Aorta (tissue), 5 donors: Measurements from ENCODE around the gene APOBEC4. TPM values are rescaled to one million over a fixed set of nuclear protein-coding genes. Genes with fewer than 3 reads are reported as not detected.

Source experiments
- ATAC-seq: fragments of 200-7000 bp; cut with Tn5 transposase; one replicate; pipeline ENCODE4 v1.9.1; 2022; ENCODE audit warnings: moderate library complexity; ENCODE audit not compliant: low FRiP score
- DNase-seq, 2 donors: peaks; one replicate each; pipeline ENCODE4 v3.0.0-alpha.2; 2020
- H3K27ac ChIP-seq, 2 donors: one replicate each; pipeline ENCODE4 v1.5.1; 2013; ENCODE audit warnings: low read length in 2 of 2, mild to moderate bottlenecking in 2 of 2, moderate library complexity in 2 of 2, control low read depth in 1 of 2, inconsistent platforms in 1 of 2, low read depth in 1 of 2
- H3K27me3 ChIP-seq, 2 donors: one replicate each; pipeline ENCODE4 v1.6.1; 2013; ENCODE audit warnings: control low read depth in 1 of 2, low read length in 1 of 2, mild to moderate bottlenecking in 1 of 2, moderate library complexity in 1 of 2; ENCODE audit not compliant: insufficient read depth in 2 of 2, control insufficient read depth in 1 of 2
- H3K36me3 ChIP-seq, 2 donors: one replicate each; pipeline ENCODE4 v1.6.1; 2013; ENCODE audit warnings: control low read depth in 1 of 2, low read length in 1 of 2, mild to moderate bottlenecking in 1 of 2; ENCODE audit not compliant: insufficient read depth in 2 of 2, control insufficient read depth in 1 of 2
- H3K4me1 ChIP-seq, 2 donors: one replicate each; pipeline ENCODE4 v1.6.1; 2013; ENCODE audit warnings: low read length in 2 of 2, control low read depth in 1 of 2, mild to moderate bottlenecking in 1 of 2, moderate library complexity in 1 of 2; ENCODE audit not compliant: insufficient read depth in 2 of 2, control insufficient read depth in 1 of 2
- H3K4me3 ChIP-seq, 2 donors: one replicate each; pipeline ENCODE4 v1.5.1; 2013; ENCODE audit warnings: low read length in 2 of 2, control low read depth in 1 of 2, mild to moderate bottlenecking in 1 of 2
- H3K9me3 ChIP-seq: one replicate; pipeline ENCODE4 v1.6.1; 2013; ENCODE audit warnings: mild to moderate bottlenecking, low read length; ENCODE audit not compliant: control insufficient read depth
- WGBS, 2 donors: extraction: QIAGEN DNeasy Blood & Tissue Kit; methylation state at CpG; one replicate each; pipeline ENCODE4 v1.1.7; 2013; 5-methylcytosine and 5-hydroxymethylcytosine counted together
- intact Hi-C, 2 donors: fragments of 100-400 bp; cut with DNase I; formaldehyde crosslinking; loops; one replicate each; pipeline versions ENCODE4 v1.14.2 to v1.15.0; 2022
- polyA plus RNA-seq, 2 donors: library from polyadenylated mRNA; stranded (reverse); fragments of 200-250 nt; gene quantifications; one replicate each; pipeline ENCODE4 v1.2.3, GENCODE V29; 2013
- total RNA-seq, 2 donors: library from RNA; stranded (reverse); fragmentation: NEBNext Ultra II Directional; extraction: Animal tissue kit (Norgen Biotek cat#: 25700); gene quantifications; one replicate each; pipeline ENCODE4 v1.2.1, GENCODE V29; 2021
- donor health status: healthy with polysubstance abuse.
- donor health status: Bipolar disorder and iron deficiency.
- donor health status: DM: no; HTN: no; CAD: no.
- donor health status: DM: no; HTN: no; CAD: no.
- donor health status: DM: yes; HTN: yes; CAD: no.

The APOBEC4 gene
- total and polyA plus RNA-seq, 4 donors = not detected

DNA sequence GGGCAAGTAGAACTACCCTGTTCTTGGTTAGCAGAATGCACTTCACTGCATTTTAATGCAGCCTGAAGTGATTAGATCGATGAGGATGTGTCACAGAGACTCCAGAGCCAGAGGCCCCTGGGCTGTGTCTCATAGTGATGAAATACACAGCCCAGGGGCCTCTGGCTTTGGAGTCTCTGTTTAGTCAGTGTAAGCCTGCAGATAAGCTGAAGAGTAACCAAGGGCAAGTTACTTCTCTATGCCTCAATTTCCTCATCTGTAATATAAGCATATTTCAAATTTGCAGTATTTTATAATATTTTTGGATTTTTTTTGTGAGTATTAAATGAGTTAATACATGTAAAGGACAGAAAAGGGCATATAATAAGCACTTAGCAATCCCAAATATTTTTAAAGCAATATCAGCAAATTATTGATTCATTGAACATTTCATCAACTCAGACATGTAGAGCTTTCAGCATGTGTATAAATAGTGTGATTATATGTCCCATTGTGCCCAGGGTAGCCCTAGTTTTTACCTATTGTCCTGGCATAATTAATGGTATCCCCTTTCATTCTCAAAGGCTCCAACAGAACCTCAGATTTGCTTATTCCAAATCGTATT, 23.6 kb upstream of the APOBEC4 start:
- WGBS, 2 donors = 54 to 64% methylated on average over 2 of the region's 2 CpGs
- ATAC-seq (no peak), DNase-seq (no peak)
- Histone ChIP-seq H3K4me3 (no peak overlapping the region), H3K36me3 (no peaks in the 10 kb centered on the region), H3K4me1 (no peaks in the 10 kb centered on the region), H3K9me3 (no peaks in the 10 kb centered on the region), H3K27me3 (no peaks in the 10 kb centered on the region), H3K27ac (no peak overlapping the region)
- intact Hi-C loops = no loop called here

DNA sequence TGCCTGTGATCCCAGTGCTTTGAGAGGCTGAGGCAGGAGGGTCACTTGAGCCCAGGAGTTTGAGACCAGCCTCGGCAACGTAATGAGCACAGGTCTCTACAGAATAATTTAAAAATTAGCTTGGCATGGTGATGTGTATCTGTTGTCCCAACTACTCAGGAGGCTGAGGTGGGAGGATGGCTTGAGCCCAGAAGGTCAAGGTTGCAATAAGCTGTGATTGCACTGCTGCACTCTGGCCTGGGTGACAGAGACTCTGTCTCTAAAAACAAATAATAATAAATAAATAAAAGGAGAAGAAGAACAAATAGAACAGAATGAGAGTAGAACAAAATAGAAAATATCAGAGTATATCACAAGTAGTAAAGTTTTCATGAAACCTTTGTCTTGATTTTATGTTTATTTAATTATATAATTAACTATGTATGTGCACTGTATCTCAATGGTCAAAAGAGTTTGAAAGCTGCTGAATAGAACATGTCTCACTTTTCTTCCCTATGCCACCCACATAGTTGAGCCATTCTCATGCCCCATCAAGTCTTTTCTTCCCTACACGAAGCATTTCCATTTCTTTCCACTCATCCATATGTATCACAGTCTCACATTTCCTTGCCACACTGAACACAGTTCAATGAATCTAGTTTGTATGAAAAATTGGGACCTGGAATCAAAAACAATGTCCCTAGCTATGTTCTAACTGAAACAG, 22.9 kb upstream of the APOBEC4 start:
- Histone ChIP-seq H3K36me3 (no peaks in the 10 kb centered on the region), H3K27ac (no peak overlapping the region), H3K27me3 (no peaks in the 10 kb centered on the region), H3K4me1 (no peaks in the 10 kb centered on the region), H3K4me3 (no peak overlapping the region), H3K9me3 (no peaks in the 10 kb centered on the region)
- 94 to 95% methylated on average over 3 of the region's 3 CpGs for WGBS, 2 donors
- DNase-seq (no peak), ATAC-seq (no peak)
- intact Hi-C loops = no loop called here

DNA sequence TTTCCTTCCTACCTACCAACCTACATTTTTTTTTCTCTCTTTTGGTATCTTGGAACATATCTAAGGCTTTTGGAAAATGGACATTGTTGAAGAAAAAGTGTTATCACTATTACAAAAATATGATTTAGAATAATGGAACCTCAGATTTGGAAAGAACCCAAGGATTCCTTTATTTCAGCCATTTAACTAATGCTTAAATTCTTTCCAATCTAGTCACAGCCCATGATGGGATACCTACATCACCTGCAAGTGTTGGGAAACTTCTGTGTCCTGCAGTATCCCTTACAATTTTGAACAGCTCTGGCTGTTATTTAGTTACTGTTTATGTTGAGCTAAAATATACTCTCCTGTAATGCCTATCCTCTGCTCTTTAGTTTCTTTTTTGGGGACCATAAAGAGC, 22.3 kb upstream of the APOBEC4 start:
- intact Hi-C loops = no loop called here
- DNase-seq (no peak), ATAC-seq (no peak)
- Histone ChIP-seq H3K27ac (no peak overlapping the region), H3K36me3 (no peaks in the 10 kb centered on the region), H3K9me3 (no peaks in the 10 kb centered on the region), H3K4me3 (no peak overlapping the region), H3K27me3 (no peaks in the 10 kb centered on the region), H3K4me1 (no peaks in the 10 kb centered on the region)

DNA sequence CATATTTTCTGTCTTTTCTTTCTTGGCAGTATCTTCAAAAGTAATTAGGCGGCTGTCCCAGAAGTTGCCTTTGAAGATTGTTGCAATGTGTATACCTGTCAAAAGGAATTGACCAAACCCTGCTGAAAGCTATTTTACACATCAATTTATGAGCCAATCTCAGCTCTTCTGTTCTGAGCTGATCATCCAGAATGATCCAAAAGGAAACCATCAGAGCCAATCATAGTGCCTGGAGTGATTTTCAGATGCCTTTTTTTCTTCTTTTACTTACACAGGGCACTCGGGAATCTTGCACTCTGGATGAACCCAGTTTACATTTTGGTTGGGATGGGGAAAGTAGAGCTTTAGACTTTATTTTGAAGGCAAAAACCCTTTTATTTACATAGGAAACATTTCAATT, 21.8 kb upstream of the APOBEC4 start:
- WGBS, 2 donors = 75 to 82% methylated on average over 2 of the region's 2 CpGs

DNA sequence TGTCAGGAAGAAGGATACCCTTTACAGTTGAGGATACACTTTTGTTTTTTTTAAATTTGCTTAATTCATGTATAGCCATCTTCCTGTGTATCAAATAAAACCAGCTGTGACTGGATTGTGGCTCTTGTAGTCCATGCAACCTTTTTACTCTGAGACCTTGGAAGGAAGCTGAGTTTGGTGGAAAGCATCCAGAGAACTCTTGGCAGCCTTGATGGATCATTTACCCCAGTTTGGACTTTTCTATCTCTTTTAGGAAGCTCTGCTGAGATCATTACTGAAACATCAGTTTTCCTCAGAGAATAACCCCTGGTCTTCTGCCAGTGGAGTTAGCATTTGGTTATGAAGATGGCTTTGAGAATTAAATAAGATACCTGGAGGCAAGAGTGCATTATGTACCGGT, 21.2 kb upstream of the APOBEC4 start:
- Histone ChIP-seq H3K4me1 (no peaks in the 10 kb centered on the region), H3K27me3 (no peaks in the 10 kb centered on the region), H3K27ac (no peak overlapping the region), H3K36me3 (no peaks in the 10 kb centered on the region), H3K4me3 (no peak overlapping the region), H3K9me3 (no peaks in the 10 kb centered on the region)
- 93 to 100% methylated on average over 1 of the region's 1 CpG for WGBS, 2 donors
- DNase-seq (no peak), ATAC-seq (peak; percentile 54)
- intact Hi-C loops = no loop called here

More for the DNA sequence above, 21.8 kb upstream of the APOBEC4 start:
- no peak overlapping the region for H3K4me3 ChIP-seq
- intact Hi-C loops = no loop called here
- DNase-seq (no peak), ATAC-seq (no peak)
- no peaks in the 10 kb centered on the region for H3K36me3 ChIP-seq
- H3K4me1 ChIP-seq = no peaks in the 10 kb centered on the region
- H3K9me3 ChIP-seq = no peaks in the 10 kb centered on the region
- no peaks in the 10 kb centered on the region for H3K27me3 ChIP-seq
- H3K27ac ChIP-seq = no peak overlapping the region

DNA sequence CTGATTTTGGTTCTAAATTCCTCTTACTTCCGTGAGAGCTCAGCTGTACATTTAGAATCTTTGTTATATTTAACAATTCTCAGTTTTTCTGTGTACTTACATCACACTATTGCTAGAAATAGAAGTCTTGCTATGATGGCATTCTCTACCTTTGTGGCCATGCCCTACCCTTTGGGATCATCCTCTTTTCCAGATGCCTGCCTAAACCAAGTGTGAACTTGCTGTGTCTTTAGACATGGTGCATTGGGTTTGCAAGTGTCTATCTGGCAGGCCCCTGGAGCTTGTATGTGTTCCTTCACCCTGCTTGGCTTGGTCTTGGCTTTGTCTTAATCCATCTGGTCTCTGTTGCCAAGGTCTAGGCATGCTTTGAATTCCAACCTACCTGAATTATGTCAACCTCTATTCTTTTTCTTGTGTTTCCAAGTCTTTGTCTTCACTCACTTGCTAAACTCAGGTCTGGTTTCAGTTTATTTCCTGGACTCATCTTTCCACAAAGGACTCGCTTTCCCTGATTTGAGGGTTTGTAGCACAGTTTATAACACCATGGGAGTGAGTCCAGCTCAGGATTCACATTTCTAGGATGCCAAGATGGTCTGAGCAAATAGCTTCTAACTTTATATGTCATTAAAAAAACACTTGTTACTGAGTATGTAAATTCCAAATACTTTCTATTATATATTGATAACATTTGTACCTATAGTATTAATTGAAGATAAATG, 20.6 kb upstream of the APOBEC4 start:
- DNase-seq = no peak
- intact Hi-C loops = no loop called here
- no peak for ATAC-seq
- no peaks in the 10 kb centered on the region for H3K27me3 ChIP-seq
- no peak overlapping the region for H3K4me3 ChIP-seq
- no peaks in the 10 kb centered on the region for H3K36me3 ChIP-seq
- H3K4me1 ChIP-seq = no peaks in the 10 kb centered on the region
- H3K27ac ChIP-seq = no peak overlapping the region
- no peaks in the 10 kb centered on the region for H3K9me3 ChIP-seq
- 96 to 97% methylated on average over 2 of the region's 2 CpGs for WGBS, 2 donors

DNA sequence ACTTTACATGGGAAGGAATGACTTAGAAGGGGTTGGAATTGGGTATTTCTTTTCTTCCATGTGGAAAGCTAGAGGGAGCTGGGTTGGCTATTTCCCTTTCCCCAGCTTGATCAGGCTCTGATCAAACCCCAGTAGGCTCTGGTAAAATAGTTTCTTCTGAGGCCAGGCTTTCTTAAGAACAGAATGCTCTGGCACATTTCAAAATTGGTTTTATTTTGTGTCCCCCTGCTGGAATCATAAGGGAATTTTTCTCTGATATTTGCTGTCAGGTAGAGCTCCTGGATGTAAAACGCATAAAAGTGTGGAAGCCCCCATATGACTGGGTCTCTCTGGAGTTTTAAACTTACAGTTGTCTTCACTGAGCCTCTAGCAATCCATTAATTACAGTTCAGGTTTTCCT, 17.1 kb upstream of the APOBEC4 start:
- 97 to 100% methylated on average over 1 of the region's 1 CpG for WGBS, 2 donors
- H3K27ac ChIP-seq = no peak overlapping the region
- H3K27me3 ChIP-seq = no peaks in the 10 kb centered on the region
- H3K9me3 ChIP-seq = no peaks in the 10 kb centered on the region
- no peak for DNase-seq
- ATAC-seq = no peak
- H3K4me3 ChIP-seq = no peak overlapping the region
- H3K4me1 ChIP-seq = no peaks in the 10 kb centered on the region
- intact Hi-C loops = no loop called here
- no peaks in the 10 kb centered on the region for H3K36me3 ChIP-seq

DNA sequence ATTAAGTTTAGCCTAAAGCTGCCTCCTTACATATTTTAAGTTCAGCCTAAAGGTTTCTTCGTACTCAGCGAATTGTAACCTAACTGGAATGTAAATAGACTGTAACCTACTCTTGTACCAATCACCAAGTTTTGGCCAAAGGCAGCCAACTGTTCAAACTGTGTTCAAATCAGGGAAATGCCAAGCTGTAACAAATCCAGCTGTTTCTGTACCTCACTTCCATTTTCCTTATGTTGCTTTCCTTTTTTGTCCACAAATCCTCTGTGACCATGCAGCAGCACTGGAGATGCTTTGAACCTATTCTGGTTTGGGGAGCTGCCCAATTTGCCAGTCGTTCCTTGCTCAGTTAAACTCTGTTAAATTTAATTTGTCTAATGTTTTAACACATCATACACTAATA, 3.2 kb upstream of the APOBEC4 start:
- DNase-seq = no peak
- no peaks in the 10 kb centered on the region for H3K4me1 ChIP-seq
- intact Hi-C loops = no loop called here
- WGBS, 2 donors = 86 to 90% methylated on average over 3 of the region's 3 CpGs
- H3K27ac ChIP-seq = no peak overlapping the region
- ATAC-seq = no peak
- H3K27me3 ChIP-seq = no peaks in the 10 kb centered on the region
- no peaks in the 10 kb centered on the region for H3K9me3 ChIP-seq
- no peak overlapping the region for H3K4me3 ChIP-seq
- H3K36me3 ChIP-seq = no peaks in the 10 kb centered on the region
